Duodenal mucosa (tissue), 2 donors: ENCODE data around the gene ATAD3B.
"Not testable (repeated sequence)": the region's sequence is repeated elsewhere in the genome, so short reads cannot be mapped to it uniquely, and the experiment has no call there.

Experiments
- H3K27ac ChIP-seq: one replicate; pipeline ENCODE4 v1.7.0; 2013; ENCODE audit warnings: low read depth, low read length
- H3K27me3 ChIP-seq, 2 donors: one replicate each; pipeline ENCODE4 v1.7.0; 2013; ENCODE audit warnings: low read length in 2 of 2, control low read depth in 1 of 2; ENCODE audit not compliant: insufficient read depth in 2 of 2, control insufficient read depth in 1 of 2
- H3K36me3 ChIP-seq, 2 donors: one replicate each; pipeline ENCODE4 v1.7.0; 2013; ENCODE audit warnings: low read length in 2 of 2, control low read depth in 1 of 2; ENCODE audit not compliant: insufficient read depth in 2 of 2, control insufficient read depth in 1 of 2
- H3K4me1 ChIP-seq, 2 donors: one replicate each; pipeline ENCODE4 v1.7.0; 2013; ENCODE audit warnings: low read length in 2 of 2, control low read depth in 1 of 2; ENCODE audit not compliant: insufficient read depth in 2 of 2, control insufficient read depth in 1 of 2
- H3K4me3 ChIP-seq, 2 donors: one replicate each; pipeline ENCODE4 v1.7.0; 2013; ENCODE audit warnings: low read length in 2 of 2, low read depth in 1 of 2
- H3K9ac ChIP-seq, 2 donors: one replicate each; pipeline ENCODE4 v1.7.0; 2013; ENCODE audit warnings: low read length in 2 of 2, low read depth in 1 of 2
- H3K9me3 ChIP-seq, 2 donors: one replicate each; pipeline ENCODE4 v1.7.0; 2013; ENCODE audit warnings: low read length in 2 of 2, control low read depth in 1 of 2; ENCODE audit not compliant: control insufficient read depth in 1 of 2

The ATAD3B gene

GRCh38 chr1:1510912-1511532, 39.5 kb downstream of the ATAD3B start:
- Histone ChIP-seq H3K27me3 (no peaks in the 10 kb centered on the region), H3K4me3 (peak overlapping the region; percentile 78 to 86), H3K27ac (peak overlapping the region; percentile 89), H3K9ac (peak overlapping the region; percentile 80 to 89), H3K4me1 (peaks cover 4 to 6% of the 10 kb centered on the region in 2 donors), H3K9me3 (no peaks in the 10 kb centered on the region), H3K36me3 (peaks cover 0 to 2% of the 10 kb centered on the region in 2 donors)

DNA sequence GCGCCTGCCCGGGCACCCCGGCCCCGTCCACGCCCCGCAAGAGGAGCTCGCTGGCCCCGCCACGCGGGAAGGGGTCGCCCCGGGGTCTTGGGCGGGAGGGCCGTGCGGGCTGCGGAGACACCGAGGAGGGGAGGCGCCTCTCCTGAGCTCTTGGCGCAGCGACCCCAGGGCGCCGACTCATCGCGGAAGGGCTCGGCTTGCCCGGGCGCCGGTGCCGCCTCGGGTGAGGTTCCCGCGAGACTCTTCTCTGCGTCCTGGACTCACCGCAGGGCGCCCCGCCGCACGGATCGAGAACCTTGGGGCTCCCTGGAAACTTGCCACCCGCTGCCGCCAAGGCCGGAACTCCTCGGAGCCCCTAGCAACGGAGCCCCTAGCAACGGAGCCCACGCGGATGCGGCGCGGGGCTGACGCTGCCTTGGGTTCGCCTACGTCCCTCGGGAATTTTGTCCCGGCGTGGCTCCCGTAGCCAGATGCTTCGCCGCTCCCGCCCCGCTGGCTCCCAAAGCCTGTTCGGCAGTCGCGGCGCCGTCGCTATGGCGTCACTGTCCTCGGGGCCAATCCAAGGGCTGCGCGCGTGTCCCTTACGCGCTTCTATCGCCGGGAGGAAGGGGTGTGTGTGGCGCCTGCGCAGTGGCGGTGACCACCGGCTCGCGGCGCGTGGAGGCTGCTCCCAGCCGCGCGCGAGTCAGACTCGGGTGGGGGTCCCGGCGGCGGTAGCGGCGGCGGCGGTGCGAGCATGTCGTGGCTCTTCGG, 40.1 kb downstream of the ATAD3B start, which contains the start of gene ATAD3A:
Gene ATAD3A, plus strand, starts transcription at position 630 of the 753 bp plus-strand sequence. Its CDS starts 107 bp downstream, at position 737.
- H3K4me1 ChIP-seq = peaks cover 4 to 6% of the 10 kb centered on the region in 2 donors
- H3K27ac ChIP-seq = peak within 1 kb of the TSS; percentile 89

GRCh38 chr1:1512425-1512824, 40.9 kb downstream of the ATAD3B start:
- not testable (repeated sequence) for H3K27ac ChIP-seq, H3K27me3 ChIP-seq, H3K9me3 ChIP-seq, H3K36me3 ChIP-seq, H3K9ac ChIP-seq, H3K4me1 ChIP-seq
- peak overlapping the region in 1 of 2 donors; percentile 51 for H3K4me3 ChIP-seq

More for the DNA sequence above, 40.1 kb downstream of the ATAD3B start, which contains the start of gene ATAD3A:
- H3K9me3 ChIP-seq = no peaks in the 10 kb centered on the region
- peak within 1 kb of the TSS; percentile 80 to 89 for H3K9ac ChIP-seq
- H3K36me3 ChIP-seq = peaks cover 0 to 2% of the 10 kb centered on the region in 2 donors
- no peaks in the 10 kb centered on the region for H3K27me3 ChIP-seq
- H3K4me3 ChIP-seq = peak within 1 kb of the TSS; percentile 78 to 86

- not testable (repeated sequence) for H3K4me1 ChIP-seq, H3K27ac ChIP-seq, H3K9me3 ChIP-seq, H3K27me3 ChIP-seq, H3K4me3 ChIP-seq, H3K9ac ChIP-seq
- peaks cover 0 to 12% of the 10 kb centered on the region in 2 donors for H3K36me3 ChIP-seq
These were observed 42.1 kb downstream of the ATAD3B start for GRCh38 chr1:1513675-1514074.

- H3K9ac ChIP-seq, H3K27ac ChIP-seq, H3K27me3 ChIP-seq, H3K4me3 ChIP-seq, H3K4me1 ChIP-seq, H3K9me3 ChIP-seq: not testable (repeated sequence)
- H3K36me3 ChIP-seq = peaks cover 0 to 13% of the 10 kb centered on the region in 2 donors
These were observed 42.8 kb downstream of the ATAD3B start for GRCh38 chr1:1514376-1514775.

DNA sequence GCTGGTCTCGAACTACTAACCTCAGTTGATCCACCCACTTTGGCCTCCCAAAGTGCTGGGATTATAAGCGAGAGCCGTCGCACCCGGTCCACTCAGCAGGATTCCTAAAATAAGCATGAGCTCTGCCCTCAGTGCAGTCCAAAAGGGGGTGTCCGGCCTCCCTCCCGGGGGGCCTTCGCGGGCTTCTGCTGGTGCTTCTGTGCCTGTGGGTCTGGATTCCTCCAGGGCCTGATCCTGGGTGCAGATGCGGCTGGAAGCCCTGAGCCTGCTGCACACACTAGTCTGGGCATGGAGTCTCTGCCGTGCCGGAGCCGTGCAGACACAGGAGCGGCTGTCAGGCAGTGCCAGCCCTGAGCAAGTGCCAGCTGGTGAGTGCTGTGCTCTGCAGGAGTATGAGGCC, 45.4 kb downstream of the ATAD3B start:
- not testable (repeated sequence) for H3K4me3 ChIP-seq, H3K27me3 ChIP-seq, H3K4me1 ChIP-seq, H3K9ac ChIP-seq, H3K27ac ChIP-seq, H3K9me3 ChIP-seq
- H3K36me3 ChIP-seq = peaks cover 0 to 25% of the 10 kb centered on the region in 2 donors

- no peaks in the 10 kb centered on the region for H3K4me1 ChIP-seq
- H3K9ac ChIP-seq = no peak overlapping the region
- H3K4me3 ChIP-seq = no peak overlapping the region
- H3K27ac ChIP-seq = no peak overlapping the region
- H3K36me3 ChIP-seq = peaks cover 0 to 25% of the 10 kb centered on the region in 2 donors
- no peaks in the 10 kb centered on the region for H3K9me3 ChIP-seq
- H3K27me3 ChIP-seq = no peaks in the 10 kb centered on the region
These were observed 46.5 kb downstream of the ATAD3B start for GRCh38 chr1:1517973-1518620.

DNA sequence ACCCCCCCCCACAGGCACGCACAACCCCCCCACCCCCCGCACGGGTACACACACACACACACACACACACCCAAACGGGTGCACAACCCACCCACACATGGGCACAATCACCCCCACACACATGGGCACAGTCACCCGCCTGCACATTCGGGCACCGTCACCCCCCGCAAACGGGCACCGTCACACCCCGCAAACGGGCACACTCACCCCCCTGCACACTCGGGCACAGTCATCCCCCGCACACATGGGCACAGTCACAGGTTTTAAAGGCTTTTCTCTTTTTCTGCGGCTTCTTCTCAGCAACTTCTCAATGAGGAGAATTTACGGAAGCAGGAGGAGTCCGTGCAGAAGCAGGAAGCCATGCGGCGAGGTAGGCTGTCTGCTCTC, 47.0 kb downstream of the ATAD3B start:
- H3K4me1 ChIP-seq, H3K9me3 ChIP-seq, H3K9ac ChIP-seq, H3K4me3 ChIP-seq, H3K27ac ChIP-seq, H3K27me3 ChIP-seq: not testable (repeated sequence)
- peaks cover 0 to 28% of the 10 kb centered on the region in 2 donors for H3K36me3 ChIP-seq

- peaks cover 0 to 29% of the 10 kb centered on the region in 2 donors for H3K36me3 ChIP-seq
- not testable (repeated sequence) for H3K27me3 ChIP-seq, H3K4me1 ChIP-seq, H3K27ac ChIP-seq, H3K4me3 ChIP-seq, H3K9me3 ChIP-seq, H3K9ac ChIP-seq
These were observed 48.4 kb downstream of the ATAD3B start for GRCh38 chr1:1519805-1520505.

DNA sequence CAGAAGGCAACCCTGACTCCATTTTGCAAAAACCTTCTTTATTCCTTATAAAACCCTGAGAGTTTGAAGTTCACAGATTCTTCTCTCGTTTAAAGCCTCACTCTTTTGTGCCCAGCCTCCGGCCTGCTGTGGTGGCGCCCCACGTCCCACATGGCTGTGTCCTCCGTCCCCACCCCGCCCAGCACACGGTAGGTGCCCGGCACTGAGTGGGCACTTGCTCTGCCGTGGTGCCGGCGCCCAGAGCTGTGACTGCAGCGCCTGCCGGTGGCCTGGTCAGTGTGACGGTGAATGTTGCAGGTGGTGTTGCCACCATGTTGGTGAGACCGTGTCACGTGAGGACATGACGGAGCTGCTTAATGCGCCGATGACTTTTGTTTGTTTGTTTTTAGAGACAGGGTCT, 49.8 kb downstream of the ATAD3B start:
- Histone ChIP-seq H3K4me1 (no peaks in the 10 kb centered on the region), H3K9me3 (no peaks in the 10 kb centered on the region), H3K4me3 (no peak overlapping the region), H3K9ac (no peak overlapping the region), H3K27me3 (no peaks in the 10 kb centered on the region), H3K36me3 (peaks cover 0 to 33% of the 10 kb centered on the region in 2 donors), H3K27ac (no peak overlapping the region)
